Panc1 (cell line): ENCODE results near the gene PRRG3.
"Not testable (repeated sequence)": the region's sequence is repeated elsewhere in the genome, so short reads cannot be mapped to it uniquely, and the experiment has no call there.

Experiments used
- CTCF ChIP-seq: fragments of 450-650 bp; IDR thresholded peaks from 2 replicates; pipeline ENCODE4 v1.5.1; 2017; ENCODE audit warnings: mild to moderate bottlenecking
- POLR2AphosphoS5 ChIP-seq: IDR thresholded peaks from 2 replicates; pipeline ENCODE4 v1.6.1; 2012; ENCODE audit warnings: mild to moderate bottlenecking, low read depth, low read length, moderate library complexity

DNA sequence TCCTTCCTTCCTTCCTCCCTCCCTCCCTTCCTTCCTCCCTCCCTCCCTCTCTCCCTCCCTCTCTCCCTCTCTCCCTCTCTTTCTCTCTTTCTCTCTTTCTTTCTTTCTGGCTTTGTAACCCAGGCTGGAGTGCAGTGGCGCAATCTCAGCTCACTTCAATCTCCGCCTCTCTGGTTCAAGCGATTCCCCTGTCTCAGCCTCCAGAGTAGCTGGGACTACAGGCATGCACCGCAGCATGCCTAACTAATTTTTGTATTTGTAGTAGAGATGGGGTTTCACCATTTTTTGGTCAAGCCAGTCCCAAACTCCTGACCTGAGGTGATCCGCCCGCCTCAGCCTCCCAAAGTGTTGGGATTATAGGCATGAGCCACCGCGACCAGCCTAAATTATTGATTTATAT, 1.8 kb downstream of the PRRG3 start:
- not testable (repeated sequence) for TF ChIP-seq CTCF, POLR2AphosphoS5
